HUES6 (cell line): Measurements from ENCODE around the gene UBQLNL.

ENCODE experiments used
- H3K27ac ChIP-seq: 2 replicates; pipeline ENCODE4 v1.7.0; 2013; ENCODE audit warnings: low read depth, mild to moderate bottlenecking, low read length, inconsistent platforms
- H3K27me3 ChIP-seq: 2 replicates; pipeline ENCODE4 v1.6.1; 2013; ENCODE audit warnings: low read length; ENCODE audit not compliant: control insufficient read depth, insufficient read depth
- H3K36me3 ChIP-seq: 2 replicates; pipeline ENCODE4 v1.6.1; 2013; ENCODE audit warnings: low read length; ENCODE audit not compliant: control insufficient read depth, insufficient read depth
- H3K4me1 ChIP-seq: 2 replicates; pipeline ENCODE4 v1.6.1; 2013; ENCODE audit warnings: low read length; ENCODE audit not compliant: control insufficient read depth, insufficient read depth
- H3K4me3 ChIP-seq: 2 replicates; pipeline ENCODE4 v1.5.1; 2013; ENCODE audit warnings: low read depth, low read length
- H3K9ac ChIP-seq: one replicate; pipeline ENCODE4 v1.6.1; 2013; ENCODE audit warnings: mild to moderate bottlenecking, low read length
- H3K9me3 ChIP-seq: 2 replicates; pipeline ENCODE4 v1.6.1; 2013; ENCODE audit warnings: low read depth, low read length; ENCODE audit not compliant: control insufficient read depth, insufficient read depth

Gene UBQLNL

DNA sequence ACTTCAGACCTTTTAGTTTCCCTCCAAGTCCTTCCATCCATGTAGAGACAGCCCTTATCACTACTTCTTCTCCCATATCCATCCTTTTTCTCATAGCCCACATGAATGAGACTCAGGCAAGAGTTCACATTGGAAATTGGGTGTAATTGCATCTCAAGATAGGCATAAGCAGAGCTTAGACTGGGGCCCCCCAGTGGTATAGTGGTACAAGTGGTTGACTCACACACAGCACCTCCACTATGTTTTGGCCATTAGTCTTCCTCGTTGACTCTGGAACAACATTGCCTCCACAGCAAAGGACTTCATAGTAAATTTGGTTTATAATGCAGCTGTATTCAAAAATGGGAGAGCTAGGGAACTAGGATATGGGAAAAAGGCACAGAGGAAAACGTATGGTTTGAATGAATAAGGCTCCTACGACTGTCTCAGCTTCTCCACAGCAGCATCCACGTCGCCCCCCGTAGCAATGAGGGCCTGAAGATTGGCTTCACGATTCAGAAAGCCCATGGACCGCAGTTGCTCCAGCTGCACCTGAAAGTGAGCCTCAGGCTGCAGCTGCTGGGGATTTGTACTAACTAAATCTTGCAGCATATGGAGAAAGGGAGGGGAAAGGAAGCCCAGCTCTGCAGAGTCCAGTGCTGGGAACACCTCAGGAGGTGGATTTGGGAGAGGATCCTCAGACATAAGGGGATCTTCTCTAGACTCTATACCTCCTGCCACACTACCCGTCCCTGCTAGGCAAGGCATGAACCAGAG is 9.1 kb downstream of the UBQLNL start:
- Histone ChIP-seq H3K9me3 (no peaks in the 10 kb centered on the region), H3K27ac (no peak overlapping the region), H3K27me3 (no peaks in the 10 kb centered on the region), H3K4me1 (no peaks in the 10 kb centered on the region), H3K9ac (no peak overlapping the region), H3K4me3 (no peak overlapping the region), H3K36me3 (no peaks in the 10 kb centered on the region)

DNA sequence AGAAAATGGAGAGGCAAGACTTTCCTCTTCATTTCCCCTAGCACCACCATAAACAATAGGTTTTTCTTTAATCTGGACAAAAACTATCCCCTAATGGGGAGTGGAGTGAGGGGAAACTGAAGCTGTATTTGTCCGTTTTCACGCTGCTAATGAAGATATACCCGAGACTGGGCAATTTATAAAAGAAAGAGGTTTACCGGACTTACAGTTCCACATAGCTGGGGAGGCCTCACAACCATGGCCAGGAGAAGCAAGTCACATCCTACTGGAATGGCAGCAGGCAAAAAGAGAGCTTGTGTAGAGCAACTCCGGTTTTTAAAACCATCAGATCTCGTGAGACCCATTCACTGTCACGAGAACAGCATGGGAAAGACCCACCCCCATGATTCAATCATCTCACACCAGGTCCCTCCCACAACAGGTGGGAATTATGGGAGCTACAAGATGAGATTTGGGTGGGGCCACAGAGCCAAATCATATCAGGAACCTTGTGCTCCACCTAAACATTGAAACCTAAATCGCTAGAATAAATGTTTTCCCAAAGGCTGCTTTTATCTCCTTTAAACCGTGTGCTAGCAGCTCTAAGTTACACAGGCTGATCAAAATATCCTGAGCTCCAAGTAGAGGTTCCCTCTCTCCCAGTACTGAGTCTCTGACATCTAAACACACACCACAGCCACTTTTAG is 11.0 kb downstream of the UBQLNL start:
- Histone ChIP-seq H3K27me3 (no peaks in the 10 kb centered on the region), H3K27ac (no peak overlapping the region), H3K36me3 (no peaks in the 10 kb centered on the region), H3K9me3 (no peaks in the 10 kb centered on the region), H3K4me3 (no peak overlapping the region), H3K4me1 (no peaks in the 10 kb centered on the region), H3K9ac (no peak overlapping the region)

DNA sequence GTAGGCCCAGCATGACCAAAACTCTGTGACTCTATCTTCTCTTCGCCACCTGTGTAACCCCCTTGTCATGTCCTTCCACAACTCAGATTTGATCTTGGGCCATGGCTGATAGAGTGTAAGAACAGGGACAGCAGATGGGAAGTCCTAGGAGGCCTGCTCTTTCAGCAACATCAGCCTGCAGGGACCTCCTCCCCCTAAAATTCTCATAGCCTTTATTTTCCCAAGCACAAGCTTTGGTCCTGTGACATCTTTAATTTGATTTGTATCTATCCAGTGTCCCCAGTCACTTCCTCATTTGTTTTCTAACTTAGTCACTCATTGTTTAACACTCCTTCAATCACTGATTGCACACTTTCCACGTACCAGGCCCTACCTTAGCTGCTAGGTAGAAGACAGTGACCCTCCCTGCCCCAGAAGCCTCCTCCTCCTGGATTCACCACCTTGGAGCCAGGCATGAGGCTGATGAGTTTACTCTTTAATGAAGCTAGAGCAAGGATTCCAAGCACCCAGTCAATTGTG is 12.0 kb downstream of the UBQLNL start:
- Histone ChIP-seq H3K9me3 (no peaks in the 10 kb centered on the region), H3K9ac (no peak overlapping the region), H3K36me3 (no peaks in the 10 kb centered on the region), H3K27ac (no peak overlapping the region), H3K4me3 (no peak overlapping the region), H3K4me1 (no peaks in the 10 kb centered on the region), H3K27me3 (no peaks in the 10 kb centered on the region)

DNA sequence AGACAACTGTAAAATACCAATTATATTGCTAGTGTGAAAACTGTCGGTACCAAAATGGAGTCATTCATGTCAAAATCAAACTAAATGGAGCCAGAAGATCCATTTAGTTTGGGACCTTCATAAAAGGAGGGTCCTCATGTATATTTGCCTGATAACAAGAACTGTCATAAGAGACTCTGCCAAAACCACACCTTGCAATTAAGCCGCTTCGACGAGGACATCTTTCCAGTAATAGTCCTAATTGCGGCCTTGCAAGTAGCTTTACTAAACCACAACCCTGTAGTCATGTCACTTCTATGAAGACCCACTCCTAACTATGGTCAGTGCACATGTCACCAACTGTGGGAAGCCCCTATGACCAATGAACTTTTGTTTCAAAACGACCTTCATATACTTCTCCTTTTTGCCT is 16.1 kb downstream of the UBQLNL start:
- H3K4me3 ChIP-seq, result no peak overlapping the region
- H3K27ac ChIP-seq, result no peak overlapping the region
- no peaks in the 10 kb centered on the region for H3K36me3 ChIP-seq
- H3K4me1 ChIP-seq, result no peaks in the 10 kb centered on the region
- no peaks in the 10 kb centered on the region for H3K9me3 ChIP-seq
- H3K9ac ChIP-seq, result no peak overlapping the region
- no peaks in the 10 kb centered on the region for H3K27me3 ChIP-seq

DNA sequence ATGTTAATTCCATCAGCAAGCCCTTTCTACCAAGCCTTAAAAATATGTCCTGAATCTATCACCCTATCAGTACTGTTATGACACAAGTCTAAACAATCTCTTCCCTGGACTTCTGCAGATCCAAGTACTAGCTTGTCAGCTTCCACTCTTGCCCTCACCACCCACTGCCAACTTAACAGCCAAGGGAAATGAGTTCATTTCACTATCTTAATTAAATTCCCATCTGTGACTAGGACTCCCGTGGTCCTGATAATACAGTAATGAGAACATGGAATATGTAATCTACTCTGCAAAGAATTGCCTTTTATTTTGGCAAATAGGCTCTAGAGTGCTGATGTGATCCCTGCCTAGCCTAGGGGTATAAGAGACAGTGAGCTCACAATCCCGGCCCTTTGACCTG is 16.8 kb downstream of the UBQLNL start:
- H3K4me3 ChIP-seq, result no peak overlapping the region
- no peak overlapping the region for H3K9ac ChIP-seq
- no peaks in the 10 kb centered on the region for H3K9me3 ChIP-seq
- no peaks in the 10 kb centered on the region for H3K4me1 ChIP-seq
- no peaks in the 10 kb centered on the region for H3K36me3 ChIP-seq
- no peak overlapping the region for H3K27ac ChIP-seq
- no peaks in the 10 kb centered on the region for H3K27me3 ChIP-seq

DNA sequence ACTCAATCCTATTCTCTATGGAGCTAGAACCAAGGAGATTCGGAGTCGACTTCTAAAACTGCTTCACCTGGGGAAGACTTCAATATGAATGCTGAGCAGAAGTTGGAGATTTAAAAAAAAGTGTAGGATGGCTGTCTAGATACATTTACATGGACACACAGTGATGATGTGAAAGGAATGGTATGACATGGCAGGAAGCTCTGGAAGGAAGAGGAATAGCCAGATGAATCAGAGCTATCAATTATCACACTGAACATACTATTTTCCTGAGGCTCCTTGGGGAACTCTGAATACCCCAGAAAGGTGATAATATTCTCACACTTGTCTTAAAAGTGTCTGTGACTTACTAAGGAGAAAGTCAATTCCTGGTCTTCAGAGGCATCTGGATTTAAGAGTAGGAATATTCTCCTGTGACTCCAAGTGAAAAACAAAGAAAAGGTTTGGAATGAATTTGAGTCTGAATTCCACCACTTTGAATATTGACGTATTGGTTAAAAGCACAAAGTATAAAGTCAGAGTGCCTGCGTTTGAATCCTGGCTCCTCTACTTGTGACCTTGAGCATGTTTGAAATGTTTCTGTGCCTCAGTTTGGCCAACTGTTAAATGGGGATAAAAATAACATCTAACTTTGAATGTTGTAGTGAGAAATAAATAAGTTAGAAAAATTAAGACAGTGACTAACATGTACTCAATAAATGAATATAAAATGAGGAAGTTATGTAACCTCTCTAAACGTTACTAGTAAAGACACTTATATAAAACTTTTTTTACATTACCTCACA is 26.7 kb downstream of the UBQLNL start:
- Histone ChIP-seq H3K4me3 (no peak overlapping the region), H3K27ac (no peak overlapping the region), H3K36me3 (no peaks in the 10 kb centered on the region), H3K9me3 (no peaks in the 10 kb centered on the region), H3K9ac (no peak overlapping the region), H3K27me3 (no peaks in the 10 kb centered on the region), H3K4me1 (no peaks in the 10 kb centered on the region)

DNA sequence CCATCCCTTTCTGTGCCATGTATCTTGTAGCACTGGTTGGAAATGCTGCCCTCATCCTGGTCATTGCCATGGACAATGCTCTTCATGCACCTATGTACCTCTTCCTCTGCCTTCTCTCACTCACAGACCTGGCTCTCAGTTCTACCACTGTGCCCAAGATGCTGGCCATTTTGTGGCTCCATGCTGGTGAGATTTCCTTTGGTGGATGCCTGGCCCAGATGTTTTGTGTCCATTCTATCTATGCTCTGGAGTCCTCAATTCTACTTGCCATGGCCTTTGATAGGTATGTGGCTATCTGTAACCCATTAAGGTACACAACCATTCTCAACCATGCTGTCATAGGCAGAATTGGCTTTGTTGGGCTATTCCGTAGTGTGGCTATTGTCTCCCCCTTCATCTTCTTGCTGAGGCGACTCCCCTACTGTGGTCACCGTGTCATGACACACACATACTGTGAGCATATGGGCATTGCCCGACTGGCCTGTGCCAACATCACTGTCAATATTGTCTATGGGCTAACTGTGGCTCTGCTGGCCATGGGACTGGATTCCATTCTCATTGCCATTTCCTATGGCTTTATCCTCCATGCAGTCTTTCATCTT is 27.6 kb downstream of the UBQLNL start:
- Histone ChIP-seq H3K4me1 (no peaks in the 10 kb centered on the region), H3K36me3 (no peaks in the 10 kb centered on the region), H3K9ac (no peak overlapping the region), H3K27me3 (no peaks in the 10 kb centered on the region), H3K4me3 (no peak overlapping the region), H3K27ac (no peak overlapping the region), H3K9me3 (no peaks in the 10 kb centered on the region)

DNA sequence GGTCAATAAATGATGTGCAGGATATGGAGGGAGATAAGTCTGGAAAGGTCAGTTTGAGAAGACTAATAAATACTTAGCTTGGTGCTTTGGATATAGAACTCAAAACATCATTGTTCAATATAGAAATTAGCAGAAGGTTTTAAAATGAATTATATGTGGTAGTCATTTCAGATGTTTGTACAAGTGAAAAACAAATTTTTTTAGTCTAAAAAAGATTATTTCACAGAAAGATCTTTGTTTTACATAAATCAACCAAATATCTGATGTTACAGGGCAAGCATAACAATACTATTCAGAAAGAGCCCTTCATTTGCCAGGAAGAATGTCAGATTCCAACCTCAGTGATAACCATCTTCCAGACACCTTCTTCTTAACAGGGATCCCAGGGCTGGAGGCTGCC is 28.1 kb downstream of the UBQLNL start, which contains the start of gene OR52D1:
Gene OR52D1 (plus strand): TSS at position 301 of the 400 bp plus-strand sequence. CDS start 22 bp downstream, at position 323.
- no peaks in the 10 kb centered on the region for H3K4me1 ChIP-seq
- no peaks in the 10 kb centered on the region for H3K9me3 ChIP-seq
- H3K4me3 ChIP-seq, result no peak within 1 kb of the TSS
- no peaks in the 10 kb centered on the region for H3K27me3 ChIP-seq
- no peak within 1 kb of the TSS for H3K27ac ChIP-seq
- H3K9ac ChIP-seq, result no peak within 1 kb of the TSS
- no peaks in the 10 kb centered on the region for H3K36me3 ChIP-seq

DNA sequence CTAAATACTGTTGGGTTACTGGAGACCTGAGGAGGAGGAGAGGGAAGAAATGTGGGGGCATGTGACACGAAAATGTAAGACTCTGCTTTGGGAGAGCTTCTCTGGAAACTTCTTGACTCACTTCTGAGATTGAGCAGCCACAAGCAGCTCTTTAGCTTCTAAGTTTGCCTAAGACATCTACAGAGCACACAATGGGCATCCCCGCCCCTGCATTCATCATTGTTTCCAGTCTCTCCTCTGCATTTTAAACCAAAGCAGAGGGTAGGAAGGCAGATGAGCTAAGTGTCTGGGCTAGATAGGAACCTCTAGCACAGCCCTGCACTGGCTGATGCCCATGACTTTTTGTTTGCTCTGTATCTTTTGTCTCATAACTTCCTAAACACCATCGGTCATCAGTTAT is 30.1 kb downstream of the UBQLNL start:
- H3K27ac ChIP-seq, result no peak overlapping the region
- H3K36me3 ChIP-seq, result no peaks in the 10 kb centered on the region
- no peaks in the 10 kb centered on the region for H3K4me1 ChIP-seq
- no peak overlapping the region for H3K4me3 ChIP-seq
- H3K27me3 ChIP-seq, result no peaks in the 10 kb centered on the region
- no peaks in the 10 kb centered on the region for H3K9me3 ChIP-seq
- H3K9ac ChIP-seq, result no peak overlapping the region

DNA sequence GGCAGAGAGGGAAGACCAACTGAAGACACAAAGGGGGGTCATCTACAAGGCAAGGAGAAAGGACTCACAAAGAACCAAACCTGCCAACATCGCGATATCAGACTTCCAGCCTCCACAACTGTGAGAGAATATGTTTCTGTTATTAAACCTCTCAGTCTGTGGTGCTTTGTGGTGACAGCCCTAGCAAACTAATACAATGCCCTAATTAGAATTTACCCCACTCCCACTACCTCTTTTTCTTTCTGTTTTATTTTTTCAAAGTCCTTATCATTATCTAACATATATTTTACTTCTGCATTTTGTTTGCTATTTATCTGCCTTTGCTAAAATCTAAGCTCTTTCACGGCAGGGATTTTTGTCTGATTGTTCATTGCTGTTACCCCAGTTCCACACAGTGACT is 30.5 kb downstream of the UBQLNL start:
- Histone ChIP-seq H3K9me3 (no peaks in the 10 kb centered on the region), H3K9ac (no peak overlapping the region), H3K27me3 (no peaks in the 10 kb centered on the region), H3K36me3 (no peaks in the 10 kb centered on the region), H3K4me3 (no peak overlapping the region), H3K4me1 (no peaks in the 10 kb centered on the region), H3K27ac (no peak overlapping the region)
